Vagina (tissue), 2 donors: ENCODE data around the gene NHERF1.

Source experiments
- CTCF ChIP-seq, 3 experiments: fragments of 450-650 bp in 2 of 3; fragments of 200-600 bp in 1 of 3; sonication (generic) in 1 of 3; IDR thresholded peaks; one replicate each; pipeline ENCODE4 v1.5.1; 2017 to 2019; ENCODE audit warnings: antibody characterized with exemption in 3 of 3, mild to moderate bottlenecking in 2 of 3, moderate library complexity in 2 of 3
- POLR2A ChIP-seq, 2 donors: fragments of 450-650 bp; IDR thresholded peaks; one replicate each; pipeline ENCODE4 v1.6.1; 2017; ENCODE audit warnings: antibody characterized with exemption in 2 of 2, mild to moderate bottlenecking in 2 of 2, moderate library complexity in 2 of 2
- POLR2AphosphoS5 ChIP-seq, 2 donors: sonication (generic); formaldehyde crosslinking; IDR thresholded peaks; one replicate each; pipeline ENCODE4 v1.9.0; 2017; ENCODE audit warnings: antibody characterized with exemption in 2 of 2, mild to moderate bottlenecking in 2 of 2, low read depth in 1 of 2; ENCODE audit not compliant: insufficient read depth in 1 of 2

- TF ChIP-seq POLR2A (IDR thresholded peaks at IDR 0.05), result no peak
- no peak for TF ChIP-seq POLR2AphosphoS5 (IDR thresholded peaks at IDR 0.05; ENCODE audit: insufficient read depth in 1 of 2, low read depth in 1 of 2)
- no peak for TF ChIP-seq CTCF (IDR thresholded peaks at IDR 0.05)
Observed at GRCh38 chr17:74800531-74800930, 52.1 kb downstream of the NHERF1 start.
